Mononuclear cell (primary cell): ENCODE data around the gene STARD3NL. TPM values are rescaled to one million over a fixed set of nuclear protein-coding genes. Genes with fewer than 3 reads are reported as not detected.
"Not testable (repeated sequence)": the region's sequence is repeated elsewhere in the genome, so short reads cannot be mapped to it uniquely, and the experiment has no call there.

ENCODE experiments used
- H3K27me3 ChIP-seq: 2 replicates; pipeline ENCODE4 v1.6.0; 2011; ENCODE audit warnings: low read length, control low read depth; ENCODE audit not compliant: insufficient read depth
- H3K4me1 ChIP-seq: 2 replicates; pipeline ENCODE4 v1.5.1; 2011; ENCODE audit warnings: mild to moderate bottlenecking, low read length, control low read depth; ENCODE audit not compliant: insufficient read depth
- H3K4me3 ChIP-seq: 2 replicates; pipeline ENCODE4 v1.5.1; 2011; ENCODE audit warnings: mild to moderate bottlenecking, low read length, moderate library complexity
- H3K9me3 ChIP-seq: 2 replicates; pipeline ENCODE4 v1.5.1; 2011; ENCODE audit warnings: low read depth, mild to moderate bottlenecking, control low read depth, low read length
- total RNA-seq: library from RNA; depleted of rRNA; stranded (reverse); fragments of >200 nt; gene quantifications from one replicate; pipeline ENCODE4 v1.2.3, GENCODE V29; 2012

STARD3NL gene
- total RNA-seq, 1 donor, result 30.1 TPM

DNA sequence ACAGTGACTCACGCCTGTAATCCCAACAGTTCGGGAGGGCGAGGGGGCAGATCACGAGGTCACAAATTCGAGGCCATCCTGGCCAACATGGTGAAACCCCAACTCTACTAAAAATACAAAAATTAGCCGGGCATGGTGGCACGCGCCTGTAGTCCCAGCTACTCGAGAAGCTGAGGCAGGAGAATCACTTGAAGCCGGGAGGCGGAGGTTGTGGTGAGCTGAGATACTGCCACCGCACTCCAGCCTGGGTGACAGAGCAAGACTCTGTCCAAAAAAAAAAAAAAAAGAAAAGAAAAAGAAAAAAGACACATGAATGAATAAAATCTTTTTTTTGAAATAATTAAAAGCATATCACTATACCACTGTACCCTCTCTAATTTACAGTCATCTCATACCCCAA lies 83.6 kb downstream of the STARD3NL start:
- H3K27me3 ChIP-seq, H3K4me3 ChIP-seq, H3K9me3 ChIP-seq: not testable (repeated sequence)
- peaks cover 22% of the 10 kb centered on the region for H3K4me1 ChIP-seq

DNA sequence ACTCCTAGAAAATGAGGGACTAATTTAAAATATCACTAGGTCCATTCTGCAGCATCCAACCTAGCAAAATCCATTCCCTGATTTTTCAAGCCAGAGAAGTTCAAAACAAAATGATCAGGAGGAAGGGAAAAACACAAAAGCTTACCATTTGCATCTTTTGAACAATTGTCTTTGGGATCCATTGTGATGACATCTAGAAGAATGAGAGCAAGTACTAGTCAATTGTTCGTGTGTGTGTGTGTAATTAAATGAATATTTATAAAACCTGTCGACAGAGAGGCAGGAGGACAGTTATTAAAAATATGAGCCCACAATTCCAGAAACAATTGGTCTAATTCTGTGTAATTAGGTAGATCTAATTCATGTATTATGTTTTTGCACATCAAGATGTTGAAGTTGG lies 84.0 kb downstream of the STARD3NL start:
- peaks cover 20% of the 10 kb centered on the region for H3K4me1 ChIP-seq
- not testable (repeated sequence) for H3K9me3 ChIP-seq, H3K4me3 ChIP-seq, H3K27me3 ChIP-seq

DNA sequence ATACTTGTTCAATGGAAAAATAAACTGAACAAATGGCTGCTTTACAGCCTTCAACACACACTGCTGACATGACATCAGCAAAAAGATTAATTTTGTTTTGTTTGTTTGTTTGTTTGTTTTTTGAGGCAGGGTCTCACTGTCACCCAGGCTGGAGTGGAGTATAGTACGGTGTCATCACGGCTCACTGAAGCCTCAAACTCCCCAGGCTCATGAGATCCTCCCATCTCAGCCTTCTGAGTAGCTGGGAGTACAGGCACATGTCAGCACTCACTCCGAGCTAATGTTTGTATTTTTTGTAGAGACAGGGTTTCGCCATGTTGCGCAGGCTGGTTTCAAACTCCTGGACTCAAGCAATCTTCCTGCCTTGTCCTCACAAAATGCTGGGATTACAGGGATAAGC lies 84.5 kb downstream of the STARD3NL start:
- Histone ChIP-seq H3K9me3 (no peaks in the 10 kb centered on the region), H3K27me3 (no peaks in the 10 kb centered on the region), H3K4me1 (peaks cover 15% of the 10 kb centered on the region), H3K4me3 (no peak overlapping the region)

DNA sequence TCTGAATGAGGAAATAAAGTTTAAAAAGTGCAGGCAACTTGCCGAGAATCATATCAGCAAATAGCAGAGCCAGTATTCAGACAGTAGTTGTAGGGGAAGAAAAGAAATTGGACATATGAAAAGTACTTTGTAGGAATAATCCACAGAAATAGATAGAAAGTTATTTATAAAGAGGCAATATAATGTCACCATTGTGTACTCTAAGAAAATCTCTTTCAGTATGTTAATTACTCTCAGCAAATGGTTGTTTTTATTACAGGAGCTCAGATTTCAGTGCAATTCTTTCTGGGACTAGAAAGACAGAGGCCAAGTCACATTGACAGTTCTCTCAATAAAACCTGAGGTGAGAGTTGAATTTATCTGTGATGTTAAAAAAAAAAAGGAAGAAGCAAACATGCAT lies 85.2 kb downstream of the STARD3NL start:
- peaks cover 13% of the 10 kb centered on the region for H3K4me1 ChIP-seq
- not testable (repeated sequence) for H3K27me3 ChIP-seq, H3K9me3 ChIP-seq, H3K4me3 ChIP-seq

DNA sequence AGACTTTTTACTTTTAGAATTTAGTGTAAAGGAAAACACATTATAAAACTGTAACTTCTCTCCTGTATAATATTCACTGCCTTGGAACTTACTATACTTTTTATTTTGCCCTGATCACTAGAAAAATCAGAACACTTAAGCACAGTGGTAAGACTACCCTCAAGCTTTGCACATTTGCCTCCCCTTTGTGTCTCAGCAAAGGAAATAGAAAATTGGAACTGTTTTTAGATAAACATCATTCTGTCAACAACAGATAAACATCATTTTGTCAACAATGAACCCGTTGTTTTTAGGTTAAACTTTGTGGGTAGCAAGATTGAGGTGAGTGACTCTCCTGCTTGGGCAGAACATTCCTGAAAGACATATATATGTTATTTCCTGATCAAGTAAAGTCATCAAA lies 86.6 kb downstream of the STARD3NL start:
- H3K27me3 ChIP-seq, H3K9me3 ChIP-seq, H3K4me1 ChIP-seq, H3K4me3 ChIP-seq: not testable (repeated sequence)

DNA sequence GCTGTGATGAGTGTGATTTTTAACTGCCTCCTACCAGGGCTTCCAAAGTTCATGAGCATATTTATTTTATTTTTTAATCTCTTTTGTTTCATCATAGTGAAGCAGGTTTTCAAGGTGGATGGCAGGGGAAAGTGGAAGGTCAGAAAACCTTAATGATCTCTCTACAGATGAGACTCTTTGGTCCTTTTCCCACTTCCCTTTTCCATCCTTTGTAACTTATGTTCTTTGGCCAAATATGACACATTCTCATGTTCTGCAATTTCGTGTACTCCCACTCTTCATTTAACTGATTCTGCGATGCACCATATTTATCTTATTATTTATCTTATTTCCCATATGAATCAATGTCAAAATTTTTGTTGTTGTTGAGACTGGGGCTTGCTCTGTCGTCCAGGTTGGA lies 87.9 kb downstream of the STARD3NL start:
- not testable (repeated sequence) for H3K9me3 ChIP-seq, H3K4me3 ChIP-seq, H3K4me1 ChIP-seq, H3K27me3 ChIP-seq

DNA sequence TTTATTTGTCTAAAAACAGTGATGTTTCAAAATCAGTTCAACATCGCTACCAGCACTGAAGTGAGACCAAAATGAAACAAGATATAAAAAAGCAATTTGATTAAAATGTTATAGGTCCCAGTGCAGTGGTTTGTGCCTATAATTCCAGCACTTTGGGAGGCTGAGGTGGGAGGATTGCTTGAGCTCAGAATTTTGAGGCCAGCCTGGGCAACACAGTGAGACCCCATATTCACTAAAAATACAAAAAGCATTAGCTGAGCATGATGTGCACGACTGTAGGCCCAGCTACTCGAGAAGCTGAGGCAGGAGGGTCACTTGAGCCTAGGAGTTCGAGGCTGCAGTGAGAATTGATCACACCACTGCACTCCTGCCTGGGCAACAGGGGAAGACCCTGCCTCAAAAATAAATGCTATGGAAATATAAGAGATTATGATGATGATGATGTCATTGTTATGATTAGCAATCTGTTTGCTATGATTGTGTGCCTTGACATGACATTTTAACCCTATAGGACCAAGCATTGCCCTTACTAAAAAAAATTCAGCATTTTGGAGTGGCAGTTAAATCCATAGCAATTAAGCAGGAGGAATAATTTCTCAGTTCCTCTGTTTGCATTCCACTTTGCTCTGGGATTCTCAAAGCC lies 91.8 kb downstream of the STARD3NL start:
- H3K9me3 ChIP-seq, H3K27me3 ChIP-seq: not testable (repeated sequence)
- peaks cover 13% of the 10 kb centered on the region for H3K4me1 ChIP-seq

DNA sequence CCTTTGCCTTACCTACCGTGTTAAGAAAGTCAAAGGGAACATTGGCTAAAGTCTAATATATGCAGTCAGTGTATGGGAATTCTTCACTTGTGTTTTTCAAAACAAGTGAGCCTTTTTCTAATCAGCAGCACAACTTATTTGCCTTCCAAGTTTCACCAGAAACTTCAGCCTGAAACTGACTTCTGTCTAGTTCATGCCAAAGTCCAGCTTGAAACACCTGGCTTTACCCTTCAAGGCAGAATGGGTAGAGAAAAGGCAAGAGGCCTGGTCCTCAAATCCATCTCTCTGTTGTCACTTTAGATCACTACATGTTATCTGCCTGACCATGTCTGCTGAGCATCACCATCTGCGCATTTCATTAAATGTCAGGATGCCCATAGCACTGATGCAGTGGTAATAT lies 92.4 kb downstream of the STARD3NL start:
- H3K27me3 ChIP-seq, H3K4me3 ChIP-seq, H3K9me3 ChIP-seq: not testable (repeated sequence)
- H3K4me1 ChIP-seq, result peaks cover 19% of the 10 kb centered on the region

More for the DNA sequence above, 91.8 kb downstream of the STARD3NL start:
- not testable (repeated sequence) for H3K4me3 ChIP-seq

DNA sequence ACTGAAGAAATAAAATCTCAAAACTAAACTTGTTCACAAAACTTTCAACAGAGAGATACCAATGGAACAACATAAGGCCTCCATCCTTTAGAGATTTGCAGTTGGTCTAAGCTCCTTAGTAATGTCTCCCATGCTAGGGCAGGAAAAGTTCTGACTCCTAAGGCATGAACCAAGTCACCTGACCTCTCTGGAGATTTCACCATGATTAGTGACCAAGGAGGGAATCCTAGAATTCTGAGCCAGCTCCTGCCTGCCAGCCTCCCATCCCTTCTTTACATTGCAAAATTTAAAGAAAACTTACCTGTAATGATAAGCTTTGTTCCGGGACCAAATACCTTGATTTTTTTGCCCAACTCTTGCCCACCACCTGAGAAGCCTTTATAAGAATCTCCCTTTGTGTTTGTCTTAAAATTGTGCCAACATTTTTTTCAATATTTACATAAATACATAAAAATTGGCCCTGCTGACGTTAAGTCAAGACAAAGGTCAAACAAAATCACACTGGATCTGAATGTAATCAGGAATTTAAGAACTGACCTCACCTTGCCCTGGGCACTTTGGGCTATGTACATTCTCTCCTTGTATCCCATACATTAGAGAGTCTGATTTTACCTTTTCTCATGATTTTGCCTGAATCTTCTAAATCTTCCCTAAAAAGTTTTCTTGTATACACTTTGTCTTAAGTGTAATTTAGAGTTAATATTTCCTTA lies 95.4 kb downstream of the STARD3NL start, which contains the start of gene TARP:
TSS of gene TARP (minus strand) at position 351 of the 710 bp plus-strand sequence.
- H3K27me3 ChIP-seq, result no peaks in the 10 kb centered on the region
- H3K4me1 ChIP-seq, result peaks cover 29% of the 10 kb centered on the region
- H3K9me3 ChIP-seq, result no peaks in the 10 kb centered on the region
- peak within 1 kb of the TSS; percentile 34 for H3K4me3 ChIP-seq

DNA sequence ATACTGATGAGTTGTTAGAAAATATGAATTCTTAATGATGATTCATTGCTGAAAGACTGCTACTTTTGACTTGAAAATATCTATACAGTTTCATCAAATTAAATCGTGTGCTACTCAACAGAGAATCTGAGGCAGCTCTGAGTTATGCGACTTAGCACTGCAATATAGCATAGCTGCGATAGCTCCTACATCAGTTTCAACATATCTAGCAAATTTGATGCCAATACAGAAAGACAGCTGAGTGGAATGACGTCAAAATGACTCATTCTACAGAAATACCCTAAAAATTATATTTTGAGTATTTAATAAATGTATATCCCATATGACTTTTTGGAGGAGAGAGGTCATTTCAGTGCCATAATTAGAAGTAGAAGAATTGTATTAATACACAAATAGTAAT lies 96.4 kb downstream of the STARD3NL start:
- no peaks in the 10 kb centered on the region for H3K9me3 ChIP-seq
- H3K27me3 ChIP-seq, result no peaks in the 10 kb centered on the region
- peak overlapping the region; percentile 23 for H3K4me3 ChIP-seq
- H3K4me1 ChIP-seq, result peaks cover 29% of the 10 kb centered on the region

DNA sequence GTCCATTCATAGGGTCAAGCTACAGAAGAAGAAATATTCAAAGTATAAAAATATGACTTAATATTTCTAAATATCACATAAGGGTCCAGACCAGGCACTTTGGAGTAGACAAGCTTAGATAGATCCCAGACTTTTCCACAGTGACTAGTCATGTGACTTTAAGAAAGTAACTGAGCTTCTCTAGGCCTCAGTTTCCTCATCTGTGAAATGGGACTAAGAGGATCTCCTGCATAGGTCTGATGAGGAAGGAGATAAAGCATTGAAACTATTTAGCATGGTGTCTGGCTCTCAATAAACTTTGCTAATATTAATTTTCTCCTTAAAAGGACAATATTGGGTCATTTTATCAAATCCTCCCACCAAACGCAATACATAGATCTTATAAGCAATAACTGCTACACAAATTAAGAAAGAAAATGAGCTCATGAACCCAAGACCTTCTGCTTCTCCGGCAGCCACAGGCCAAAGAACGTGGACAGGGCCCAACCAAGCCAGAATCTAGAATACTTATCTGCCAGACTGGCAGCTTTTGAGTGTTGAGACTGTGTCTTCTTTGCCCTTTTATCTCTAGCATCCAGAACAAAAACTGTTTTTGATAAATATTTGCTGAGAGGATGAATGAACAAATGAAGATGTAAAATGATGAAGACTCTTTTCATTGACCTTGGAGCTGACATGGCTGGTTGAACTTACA lies 97.0 kb downstream of the STARD3NL start:
- Histone ChIP-seq H3K9me3 (no peaks in the 10 kb centered on the region), H3K4me3 (peak overlapping the region; percentile 31), H3K27me3 (no peaks in the 10 kb centered on the region), H3K4me1 (peaks cover 29% of the 10 kb centered on the region)

DNA sequence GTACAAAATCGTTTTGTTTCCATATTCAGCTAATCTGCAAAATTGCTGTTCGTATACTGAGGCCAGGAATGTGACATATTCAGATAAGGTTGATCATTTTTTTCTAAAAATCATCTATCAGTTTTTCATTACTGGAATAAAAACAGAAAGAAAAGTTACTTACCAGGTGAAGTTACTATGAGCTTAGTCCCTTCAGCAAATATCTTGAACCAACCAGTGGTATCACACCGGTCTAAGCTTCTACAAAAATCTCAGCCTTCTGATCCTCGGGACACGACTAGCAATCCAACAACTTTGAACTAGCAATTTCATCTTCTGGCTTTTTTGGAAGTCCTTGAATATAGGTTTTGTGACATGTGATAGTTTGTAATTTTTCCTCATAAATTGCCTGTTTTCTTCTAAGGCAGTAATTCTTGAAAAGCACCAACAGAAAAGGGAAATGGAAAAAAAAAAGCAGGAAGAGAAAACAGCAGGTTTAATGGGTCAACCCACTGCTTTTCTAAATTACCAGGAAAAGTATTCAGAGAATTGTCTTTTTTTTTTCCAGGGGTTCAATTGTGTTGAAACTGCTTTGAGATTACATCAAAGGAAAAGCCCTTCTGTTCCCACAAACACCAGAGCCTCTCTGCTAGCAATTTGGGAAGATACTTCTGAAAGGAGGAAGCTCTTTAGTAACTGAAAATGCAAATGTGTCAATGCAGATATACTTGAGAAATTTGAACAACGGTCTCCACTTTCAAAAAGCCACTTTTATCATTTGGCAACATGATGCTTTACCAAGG lies 98.2 kb downstream of the STARD3NL start:
- Histone ChIP-seq H3K4me1 (peaks cover 34% of the 10 kb centered on the region), H3K4me3 (peak overlapping the region; percentile 5), H3K9me3 (no peaks in the 10 kb centered on the region), H3K27me3 (no peaks in the 10 kb centered on the region)

DNA sequence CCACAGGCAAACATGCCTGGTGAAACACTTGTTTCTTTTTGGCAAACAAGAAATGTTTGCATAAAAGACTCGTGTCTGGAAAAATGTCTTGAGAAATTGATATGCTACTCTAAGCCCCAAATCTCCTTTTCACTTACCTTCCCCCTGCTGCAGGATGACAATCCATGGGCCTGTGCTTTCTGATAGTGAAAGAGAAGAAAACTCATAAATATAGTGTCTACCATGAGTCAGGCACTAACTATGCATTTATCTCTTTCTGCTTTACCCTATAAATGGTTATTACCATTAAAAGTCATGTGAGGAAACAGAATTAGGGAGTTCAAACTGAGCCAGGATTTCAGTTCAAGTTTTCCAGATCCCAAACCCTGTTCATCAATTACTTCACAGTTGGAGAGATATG lies 102.0 kb downstream of the STARD3NL start:
- H3K9me3 ChIP-seq, result no peaks in the 10 kb centered on the region
- H3K4me3 ChIP-seq, result no peak overlapping the region
- H3K4me1 ChIP-seq, result peaks cover 42% of the 10 kb centered on the region
- no peaks in the 10 kb centered on the region for H3K27me3 ChIP-seq
